GM19043 (cell line): ENCODE results near the gene DBF4B.
A peak's percentile ranks its signal among the peaks of the same experiment; 100 is the strongest.

ENCODE experiments used
- ATAC-seq: cut with Tn5 transposase; IDR thresholded peaks from one replicate; pipeline ENCODE4 v1.9.1; 2021; ENCODE audit warnings: low read depth; ENCODE audit not compliant: unreplicated experiment

The DBF4B gene

DNA sequence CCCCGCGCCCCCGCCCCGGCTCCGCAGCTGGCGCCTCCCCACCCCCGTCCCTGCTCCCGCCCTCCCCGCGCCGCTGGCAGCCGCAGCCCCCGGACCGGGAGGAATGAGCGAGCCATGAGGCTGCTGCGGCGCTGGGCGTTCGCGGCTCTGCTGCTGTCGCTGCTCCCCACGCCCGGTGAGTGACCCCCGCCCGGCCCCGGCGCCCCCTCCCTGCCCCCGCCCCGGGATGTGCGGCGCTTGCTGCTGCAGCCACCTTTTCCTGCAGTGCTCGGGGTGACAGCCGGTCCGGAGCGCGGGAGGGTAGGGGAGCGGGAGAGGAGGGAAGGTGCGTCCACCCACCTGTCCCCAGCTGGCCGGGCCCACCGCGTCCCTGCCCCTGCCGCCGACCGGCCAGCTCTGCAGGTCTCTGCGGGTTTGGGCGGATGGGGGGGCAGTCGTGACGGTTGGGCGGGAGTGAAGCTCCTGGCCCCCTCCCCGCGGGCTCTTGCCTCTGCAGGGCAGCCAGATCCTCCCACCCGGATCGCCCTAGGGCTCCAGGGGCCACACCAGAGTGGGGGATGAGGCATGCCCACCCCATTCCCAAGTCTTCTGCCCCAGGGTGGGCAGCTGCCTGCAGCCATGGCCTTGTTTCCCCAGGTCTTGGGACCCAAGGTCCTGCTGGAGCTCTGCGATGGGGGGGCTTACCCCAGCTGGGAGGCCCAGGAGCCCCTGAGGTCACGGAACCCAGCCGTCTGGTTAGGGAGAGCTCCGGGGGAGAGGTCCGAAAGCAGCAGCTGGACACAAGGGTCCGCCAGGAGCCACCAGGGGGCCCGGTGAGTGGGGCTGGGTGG, 50.8 kb downstream of the DBF4B start:
- ATAC-seq = no peak

DNA sequence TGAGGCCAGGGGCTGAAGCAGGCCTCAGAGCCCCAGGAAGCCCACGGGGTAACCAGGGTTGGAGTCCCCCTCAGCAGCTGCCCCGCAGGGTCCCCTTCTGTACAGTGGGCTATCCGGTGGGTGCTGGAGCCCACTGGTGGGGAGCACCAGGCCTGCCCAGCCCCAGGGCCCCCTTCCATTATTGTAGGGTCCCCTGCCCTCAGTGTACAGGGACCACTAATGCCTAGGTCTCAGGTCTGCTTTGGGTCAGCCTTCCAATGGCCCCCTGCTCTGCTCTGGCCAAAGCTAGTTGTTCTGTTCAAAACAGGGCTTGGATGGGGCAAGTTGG, 51.4 kb downstream of the DBF4B start:
- no peak for ATAC-seq

DNA sequence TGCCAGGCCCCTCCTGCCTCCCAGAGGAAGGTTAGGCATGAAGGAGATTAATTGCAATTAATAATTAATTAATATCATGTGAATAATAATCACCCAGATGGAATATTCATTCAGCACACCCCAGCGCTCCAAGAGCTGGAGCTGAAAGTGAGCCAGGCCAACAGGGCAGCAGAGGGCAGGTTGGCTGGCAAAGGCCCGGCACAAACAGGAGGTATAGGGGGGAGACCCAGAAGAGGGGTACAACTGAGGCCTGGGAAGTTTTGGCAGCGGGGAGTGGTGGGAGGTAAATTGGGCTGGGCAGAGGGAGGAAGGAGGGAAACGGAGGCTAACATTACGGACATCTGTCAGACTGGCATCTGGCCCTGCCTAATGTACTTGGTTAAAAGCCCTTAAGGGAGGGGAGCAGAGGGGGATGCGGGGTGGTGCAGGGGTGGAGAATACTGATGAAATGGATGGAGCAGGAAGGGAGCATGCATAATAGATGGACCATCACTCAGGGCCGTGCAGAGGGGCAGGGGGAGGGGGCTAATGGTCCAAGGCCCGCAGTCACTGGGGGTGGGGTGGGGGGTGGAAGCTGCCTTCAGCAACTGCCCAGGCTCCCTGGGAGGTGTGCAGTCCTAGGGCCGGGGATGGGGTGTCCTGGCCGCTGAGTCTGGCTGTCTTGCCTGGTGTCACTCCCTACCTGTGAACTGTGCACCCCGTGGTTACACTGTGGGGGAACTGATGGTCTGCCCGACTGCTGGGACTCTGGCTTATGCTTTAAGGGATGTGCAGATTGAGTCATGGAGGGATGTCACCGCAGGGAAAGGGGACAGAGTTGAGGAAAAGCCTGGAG, 52.2 kb downstream of the DBF4B start:
- no peak for ATAC-seq

DNA sequence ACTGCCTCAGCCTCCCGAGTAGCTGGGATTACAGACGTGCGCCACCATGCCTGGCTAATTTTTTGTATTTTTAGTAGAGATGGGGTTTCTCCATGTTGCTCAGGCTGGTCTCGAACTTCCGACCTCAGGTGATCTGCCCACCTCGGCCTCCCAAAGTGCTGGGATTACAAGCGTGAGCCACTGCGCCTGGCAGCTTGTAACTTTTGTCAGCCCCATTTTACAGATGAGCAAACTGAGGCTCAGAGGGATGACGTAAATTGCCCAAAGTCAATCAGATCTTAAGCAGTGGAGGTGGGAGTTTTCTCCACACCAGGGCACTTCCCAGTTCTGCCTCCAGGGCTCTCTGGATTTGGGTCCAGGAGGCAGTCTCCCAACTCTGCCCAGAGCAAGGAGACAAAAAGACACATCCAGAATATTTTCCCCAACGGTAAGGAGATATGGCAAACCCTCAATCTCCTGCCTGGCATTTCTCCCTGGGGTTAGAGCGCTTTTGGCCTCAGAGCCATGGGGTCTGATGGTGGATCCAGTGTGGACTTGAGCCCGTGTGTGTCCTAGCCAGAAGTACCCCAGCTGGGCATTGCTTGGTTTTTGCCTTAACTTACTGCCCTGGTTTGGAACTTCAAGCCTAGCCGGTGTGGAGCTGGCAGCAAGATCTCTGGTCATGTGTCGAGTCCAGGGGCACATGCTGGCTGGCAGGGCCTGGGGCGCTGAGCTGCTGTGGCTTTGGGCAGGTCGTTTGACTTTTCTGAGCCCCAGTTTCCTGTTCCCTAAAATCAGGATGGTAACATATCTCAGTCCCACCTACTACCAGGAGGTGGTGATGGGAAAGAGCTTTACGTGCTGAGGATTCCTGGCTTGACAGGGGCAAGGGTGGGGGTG, 53.7 kb downstream of the DBF4B start:
- ATAC-seq = no peak

DNA sequence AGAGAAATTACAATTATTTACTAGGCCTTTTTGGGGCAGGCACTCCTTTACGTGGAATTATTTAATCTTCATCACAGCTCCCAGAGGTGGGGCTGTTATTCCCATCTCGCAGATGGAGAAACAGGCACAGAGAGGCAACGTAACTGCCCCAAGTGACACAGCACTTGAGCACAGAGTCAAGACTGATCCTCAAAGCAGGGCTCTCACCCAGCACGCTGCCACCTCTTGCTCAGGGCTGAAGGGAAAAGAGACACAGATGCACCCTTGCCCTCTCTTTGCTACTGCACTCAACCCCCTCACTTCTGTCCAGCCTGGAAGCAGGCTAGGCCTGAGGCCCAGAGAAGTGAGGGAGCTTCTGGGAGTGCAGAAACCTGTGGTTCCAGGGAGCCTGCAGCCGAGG, 54.7 kb downstream of the DBF4B start:
- ATAC-seq = no peak

DNA sequence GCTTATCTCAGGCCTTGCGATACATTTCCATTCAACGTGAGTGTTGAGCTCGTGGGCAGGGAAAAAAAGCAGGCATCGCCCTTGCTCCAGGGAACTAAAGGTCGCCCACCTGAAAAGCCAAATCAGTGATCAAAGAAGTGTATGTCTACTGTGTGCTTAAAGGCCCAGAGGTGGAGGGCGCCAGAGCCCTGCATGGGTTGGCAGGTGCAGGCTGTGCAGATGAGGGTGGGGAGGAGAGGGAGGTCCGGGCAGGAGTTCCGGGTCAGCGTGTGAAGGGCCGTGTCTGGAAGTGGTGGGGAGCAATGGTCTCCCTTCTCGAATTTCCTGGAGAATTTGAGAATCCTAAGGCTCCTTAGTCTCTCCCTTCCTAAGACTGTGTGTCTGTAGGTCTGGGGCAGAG, 57.5 kb downstream of the DBF4B start:
- no peak for ATAC-seq

DNA sequence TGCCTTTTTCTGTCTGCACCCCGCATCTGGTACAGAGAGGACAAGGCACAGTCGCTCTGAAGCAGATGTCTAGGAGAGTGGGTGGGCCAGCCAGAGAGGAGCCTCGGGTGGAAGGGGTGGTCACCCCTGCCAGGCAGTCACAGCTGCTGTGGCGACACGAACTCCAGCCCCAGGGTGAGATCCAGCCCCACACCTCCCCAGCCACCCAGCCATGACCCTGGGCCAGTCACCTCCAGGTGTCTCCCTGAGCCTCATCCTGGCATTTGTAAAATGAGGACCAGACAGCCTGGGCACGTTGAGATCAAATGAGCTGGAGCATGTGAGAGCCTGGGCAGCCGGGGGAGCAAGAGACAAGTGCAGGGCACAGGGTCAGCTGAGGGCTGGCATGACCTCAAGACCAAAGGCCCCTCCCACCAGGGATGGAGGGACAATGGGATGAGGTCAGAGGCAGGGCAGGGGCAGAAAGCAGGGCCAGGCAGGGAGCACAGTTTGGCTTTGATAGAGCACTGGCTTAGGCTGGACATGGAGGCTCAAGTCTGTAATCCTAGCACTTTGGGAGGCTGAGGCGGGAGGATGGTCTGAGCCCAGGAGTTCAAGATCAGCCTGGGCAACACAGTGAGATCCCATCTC, 58.1 kb downstream of the DBF4B start:
- ATAC-seq = no peak

DNA sequence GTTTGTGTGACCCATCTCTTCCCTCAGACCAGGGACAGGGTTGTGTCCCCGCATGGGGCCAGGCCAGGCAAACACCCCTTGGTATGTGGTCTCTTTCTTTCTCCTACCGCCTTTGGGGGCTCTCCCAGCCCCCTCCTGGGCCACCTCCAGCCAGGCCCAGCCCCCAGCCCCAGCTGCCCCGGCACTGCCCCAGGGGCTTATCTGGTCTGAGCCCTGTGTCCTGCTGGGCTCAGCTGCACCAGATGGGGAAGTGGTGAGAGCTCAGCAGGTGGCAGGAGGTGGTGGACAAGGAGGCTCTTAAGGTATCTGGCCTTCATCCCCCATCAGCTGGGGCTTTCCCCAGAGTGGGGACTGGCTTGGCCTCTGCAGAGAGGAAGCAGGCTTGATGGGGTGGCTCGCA, 59.0 kb downstream of the DBF4B start:
- no peak for ATAC-seq

DNA sequence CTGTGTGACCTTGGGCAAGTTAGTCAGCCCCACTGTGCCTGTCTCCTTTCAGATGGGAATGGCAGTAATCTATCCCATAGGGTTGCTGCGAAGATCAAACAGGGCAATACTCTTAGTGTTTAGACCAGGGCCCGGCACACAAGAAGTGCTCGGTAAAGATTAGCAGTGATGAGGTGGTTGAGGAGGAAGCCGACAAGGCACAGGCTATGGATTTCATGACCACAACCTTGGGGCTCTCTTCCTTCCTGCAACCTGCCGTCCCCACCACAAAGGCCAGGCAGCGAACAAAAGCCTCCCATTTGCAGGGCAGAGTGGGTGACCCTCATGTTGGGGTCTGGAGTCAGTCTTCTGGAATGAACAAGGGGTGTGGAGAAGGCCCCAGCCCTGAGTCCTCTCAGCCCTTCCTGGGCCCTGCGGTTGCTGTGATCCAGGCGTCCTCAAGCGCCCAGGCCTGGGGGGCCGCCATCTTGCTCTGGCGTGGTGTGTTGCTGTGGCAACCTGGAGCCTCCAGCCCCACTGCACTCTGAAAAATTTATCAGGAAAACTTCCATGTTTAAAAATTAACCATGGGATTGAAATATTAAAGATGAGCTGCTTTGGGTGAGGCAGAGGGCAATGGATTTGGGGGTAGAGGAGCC, 60.2 kb downstream of the DBF4B start:
- ATAC-seq = no peak

DNA sequence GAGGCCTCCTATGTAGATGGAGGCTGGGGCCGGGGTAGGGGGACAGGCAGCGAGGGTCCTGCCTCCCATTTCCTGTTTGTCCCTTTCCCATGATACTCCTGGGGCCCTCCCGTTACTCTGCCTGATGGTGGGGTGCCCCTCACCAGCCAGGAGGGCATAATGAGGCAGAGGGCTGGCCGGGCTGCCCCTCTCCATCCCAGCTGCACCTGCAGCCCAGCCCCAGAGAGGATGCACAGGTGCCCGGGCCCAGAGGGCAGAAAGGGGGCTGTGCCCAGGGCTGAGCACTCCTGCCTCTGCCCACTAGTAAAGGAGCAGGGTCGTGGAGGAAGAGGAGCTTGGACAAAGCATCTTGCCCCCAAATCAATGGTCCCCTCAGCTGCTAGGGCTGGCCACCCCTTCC, 60.8 kb downstream of the DBF4B start:
- no peak for ATAC-seq

DNA sequence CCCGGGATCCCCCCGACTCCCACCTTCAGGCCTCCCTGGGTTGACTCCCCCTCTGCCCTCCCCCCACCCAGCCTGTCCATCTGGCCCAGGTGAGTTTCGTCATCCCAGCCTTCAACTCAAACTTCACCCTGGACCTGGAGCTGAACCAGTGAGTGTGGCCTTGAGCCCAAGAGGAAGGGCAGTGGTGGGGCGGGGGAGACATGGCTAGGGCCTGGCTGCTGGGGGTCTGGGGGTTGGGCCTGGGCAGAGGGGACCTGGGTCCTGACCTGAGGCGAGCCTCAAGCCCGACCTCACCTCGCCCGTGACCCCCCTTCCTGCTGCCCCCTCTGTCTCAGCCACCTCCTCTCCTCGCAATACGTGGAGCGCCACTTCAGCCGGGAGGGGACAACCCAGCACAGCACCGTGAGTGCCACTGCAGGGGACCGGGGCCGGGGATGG, 61.2 kb downstream of the DBF4B start:
- no peak for ATAC-seq

DNA sequence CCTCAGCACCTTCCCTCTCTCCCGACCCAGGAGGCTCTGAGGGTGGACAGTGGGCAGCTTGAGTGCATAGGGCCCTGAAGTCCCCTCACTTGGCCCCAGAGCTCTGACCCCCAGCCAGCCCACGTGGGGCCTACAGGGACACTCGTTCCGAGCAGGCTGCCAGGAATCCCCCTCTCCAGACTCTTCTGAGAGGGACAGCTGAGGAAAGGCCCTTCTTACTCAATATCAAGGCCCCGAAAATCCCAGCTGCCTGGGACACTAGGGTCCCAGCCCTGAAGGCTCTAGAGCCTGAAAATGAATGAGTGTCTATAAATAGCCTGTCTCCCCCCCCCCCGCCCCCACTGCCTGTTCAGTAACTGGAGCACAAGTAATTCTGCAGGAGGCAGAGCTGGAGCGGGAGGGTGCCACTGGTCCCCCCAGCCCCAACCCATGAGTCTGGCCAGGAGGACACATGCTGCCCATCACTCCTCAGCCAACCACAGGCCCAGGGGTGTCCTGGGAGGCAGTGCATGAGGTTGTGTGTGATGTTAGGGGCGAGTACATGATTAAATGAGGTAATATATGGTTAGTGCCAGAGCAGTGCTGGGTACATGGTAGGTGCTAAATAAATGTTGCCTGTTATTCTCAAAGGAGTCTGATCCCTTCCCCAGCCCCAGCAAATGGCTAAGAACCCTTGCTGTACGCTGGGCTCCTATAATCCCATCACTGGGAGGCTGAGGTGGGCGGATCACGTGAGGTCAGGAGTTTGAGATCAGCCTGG, 61.9 kb downstream of the DBF4B start:
- ATAC-seq = no peak

DNA sequence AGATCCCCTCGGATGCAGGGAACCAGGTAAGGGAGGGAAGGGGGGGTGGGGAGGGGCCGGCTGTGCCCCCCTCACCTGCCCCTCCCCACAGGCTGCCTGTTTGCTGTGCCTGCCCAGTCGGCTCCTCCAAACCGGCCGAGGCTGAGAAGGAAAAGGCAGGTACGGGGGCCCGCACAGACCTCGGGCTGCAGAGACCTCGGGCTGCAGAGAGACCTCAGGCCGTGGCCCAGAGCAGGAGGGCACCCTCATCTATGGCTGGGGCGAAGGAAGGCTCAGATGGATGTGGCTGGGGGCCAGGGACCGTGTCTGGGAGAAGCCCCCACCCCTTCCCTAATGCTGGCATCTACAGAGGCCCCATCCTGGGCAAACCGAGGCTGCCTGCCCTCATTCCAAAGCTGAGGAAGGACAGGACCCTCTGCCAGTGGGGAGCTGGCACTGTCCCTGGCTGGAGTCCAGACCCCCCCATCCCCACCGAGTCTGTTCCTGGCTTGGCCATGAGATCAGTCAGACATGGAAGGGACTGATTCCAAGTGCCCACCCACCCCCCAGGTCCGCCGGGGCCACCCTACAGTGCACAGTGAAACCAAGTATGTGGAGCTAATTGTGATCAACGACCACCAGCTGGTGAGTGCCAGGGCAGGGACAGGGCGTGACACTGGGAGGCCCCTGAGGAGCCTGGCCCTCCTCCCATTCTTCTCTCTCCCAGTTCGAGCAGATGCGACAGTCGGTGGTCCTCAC, 64.0 kb downstream of the DBF4B start:
- no peak for ATAC-seq

DNA sequence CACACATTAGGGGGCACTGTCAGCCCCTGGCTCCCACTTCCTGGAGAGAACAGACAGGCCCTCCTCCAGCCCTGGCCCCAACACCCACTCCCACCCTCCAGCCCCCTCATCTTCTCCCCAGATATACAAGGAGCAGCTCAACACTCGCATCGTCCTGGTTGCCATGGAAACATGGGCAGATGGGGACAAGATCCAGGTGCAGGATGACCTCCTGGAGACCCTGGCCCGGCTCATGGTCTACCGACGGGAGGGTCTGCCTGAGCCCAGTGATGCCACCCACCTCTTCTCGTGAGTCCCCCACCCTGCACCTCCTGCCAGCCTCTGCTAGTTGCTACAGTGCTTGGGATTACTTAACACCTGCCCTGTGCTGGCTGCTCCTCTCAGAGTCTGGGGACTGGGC, 64.7 kb downstream of the DBF4B start:
- no peak for ATAC-seq

DNA sequence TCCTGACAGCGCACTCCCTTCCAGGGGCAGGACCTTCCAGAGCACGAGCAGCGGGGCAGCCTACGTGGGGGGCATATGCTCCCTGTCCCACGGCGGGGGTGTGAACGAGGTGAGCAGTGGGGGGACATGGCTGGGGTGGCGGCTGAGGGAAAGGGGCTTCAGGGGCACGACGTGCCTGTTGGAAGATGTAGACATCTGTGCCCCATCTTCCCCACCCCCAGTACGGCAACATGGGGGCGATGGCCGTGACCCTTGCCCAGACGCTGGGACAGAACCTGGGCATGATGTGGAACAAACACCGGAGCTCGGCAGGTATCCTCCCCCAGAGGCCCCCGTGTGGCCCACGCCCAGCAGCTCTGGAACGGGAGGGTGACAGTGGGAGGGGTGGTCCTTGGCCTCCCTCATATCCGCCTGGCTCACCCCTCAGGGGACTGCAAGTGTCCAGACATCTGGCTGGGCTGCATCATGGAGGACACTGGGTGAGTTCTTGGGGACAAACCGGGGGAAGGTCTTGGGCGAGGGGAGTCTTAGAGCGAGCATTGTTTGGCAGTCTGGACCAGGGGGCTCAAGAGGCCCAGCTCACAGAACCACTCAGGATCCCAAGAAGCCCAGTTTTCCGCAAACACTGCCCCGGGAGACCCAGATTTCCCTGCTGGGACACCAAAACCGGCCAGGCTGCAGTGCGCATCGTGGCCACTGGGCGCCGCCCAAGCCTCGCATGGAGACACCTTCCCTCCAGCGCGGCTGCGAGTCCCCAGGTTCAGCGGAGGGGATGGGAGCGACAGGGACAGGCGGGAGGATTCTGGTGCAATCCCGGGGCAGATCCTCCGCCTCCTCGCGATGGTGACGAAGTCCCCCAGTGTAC, 66.0 kb downstream of the DBF4B start:
- no peak for ATAC-seq

DNA sequence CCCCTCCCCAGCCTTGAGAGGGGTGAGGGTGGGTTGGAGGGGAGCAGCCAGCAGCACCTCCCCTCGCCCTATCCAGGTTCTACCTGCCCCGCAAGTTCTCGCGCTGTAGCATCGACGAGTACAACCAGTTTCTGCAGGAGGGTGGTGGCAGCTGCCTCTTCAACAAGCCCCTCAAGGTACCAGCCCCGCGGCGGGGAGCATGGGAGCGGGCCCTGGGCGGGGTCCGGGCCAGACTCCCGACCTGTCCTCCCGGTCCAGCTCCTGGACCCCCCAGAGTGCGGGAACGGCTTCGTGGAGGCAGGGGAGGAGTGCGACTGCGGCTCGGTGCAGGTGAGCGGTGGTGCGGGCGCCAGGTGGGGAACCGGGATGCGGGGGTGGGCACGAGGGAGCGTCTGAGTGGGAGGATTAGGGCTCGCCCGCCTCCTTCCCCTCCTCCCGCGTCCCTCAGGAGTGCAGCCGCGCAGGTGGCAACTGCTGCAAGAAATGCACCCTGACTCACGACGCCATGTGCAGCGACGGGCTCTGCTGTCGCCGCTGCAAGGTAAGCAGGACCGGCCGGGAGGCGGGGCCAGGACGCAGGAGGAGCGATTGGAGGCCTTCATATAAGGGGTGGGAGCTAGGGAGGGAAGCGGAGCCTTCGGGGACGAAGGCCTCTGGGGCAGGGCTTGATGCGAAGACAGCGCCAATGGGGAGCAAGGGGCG, 66.8 kb downstream of the DBF4B start:
- peak; percentile 92 for ATAC-seq
